Esophagus muscularis mucosa (tissue), 4 donors: ENCODE measurements around the gene SLC25A43. TPM values are rescaled to one million over a fixed set of nuclear protein-coding genes. Genes with fewer than 3 reads are reported as not detected.
"Not testable (repeated sequence)": the region's sequence is repeated elsewhere in the genome, so short reads cannot be mapped to it uniquely, and the experiment has no call there.

Source experiments
- DNase-seq: peaks from one replicate; pipeline ENCODE4 v3.0.0-alpha.2; 2017; ENCODE audit errors: extremely low spot score
- H3K27ac ChIP-seq, 4 donors: fragments of 200-600 bp; sonication (generic); replicated peaks in 1 of 4; 1 replicate in 3 of 4; 2 replicates in 1 of 4; pipeline ENCODE4 v1.5.1; 2016 to 2019; ENCODE audit warnings: mild to moderate bottlenecking in 1 of 4
- H3K27me3 ChIP-seq, 4 donors: fragments of 200-600 bp; sonication (generic); one replicate each; pipeline versions ENCODE4 v1.5.1 to v1.6.0; 2016 to 2019
- H3K36me3 ChIP-seq, 4 donors: fragments of 200-600 bp; sonication (generic); one replicate each; pipeline ENCODE4 v1.5.1; 2016 to 2019
- H3K4me1 ChIP-seq, 4 donors: fragments of 200-600 bp; sonication (generic); one replicate each; pipeline ENCODE4 v1.5.1; 2016 to 2019
- H3K4me3 ChIP-seq, 4 donors: fragments of 200-600 bp; sonication (generic); 1 replicate in 2 of 4; 2 replicates in 2 of 4; pipeline ENCODE4 v1.5.1; 2016 to 2019; ENCODE audit warnings: mild to moderate bottlenecking in 4 of 4, moderate library complexity in 1 of 4
- H3K9me3 ChIP-seq, 4 donors: fragments of 200-600 bp; sonication (generic); 1 replicate in 3 of 4; 2 replicates in 1 of 4; pipeline ENCODE4 v1.5.1; 2016 to 2019
- EP300 ChIP-seq: sonication (generic); formaldehyde crosslinking; IDR thresholded peaks from one replicate; pipeline ENCODE4 v1.6.1; 2017; ENCODE audit warnings: antibody characterized with exemption
- POLR2A ChIP-seq: fragments of 450-650 bp; IDR thresholded peaks from one replicate; pipeline ENCODE4 v1.6.1; 2017; ENCODE audit warnings: antibody characterized with exemption, moderate library complexity, mild to moderate bottlenecking, low read depth
- POLR2AphosphoS5 ChIP-seq, 2 donors: sonication (generic); formaldehyde crosslinking; IDR thresholded peaks; one replicate each; pipeline ENCODE4 v1.6.1; 2017; ENCODE audit warnings: antibody characterized with exemption in 2 of 2
- WGBS: methylation state at CpG from one replicate; pipeline ENCODE4 v1.1.5; 2018; 5-methylcytosine and 5-hydroxymethylcytosine counted together
- intact Hi-C: fragments of 100-400 bp; cut with DNase I; formaldehyde crosslinking; loops from one replicate; pipeline ENCODE4 v1.15.1; 2023
- total RNA-seq, 4 donors: library from RNA; depleted of rRNA; stranded (reverse); fragments of >200 nt; gene quantifications; one replicate each; pipeline versions ENCODE4 v1.1.0 to v1.2.1, GENCODE V29; 2016
- TF ChIP-seq, protein P1 (sequence below), 3 experiments: fragments of 200-600 bp in 2 of 3; fragments of 450-650 bp in 1 of 3; sonication (generic) in 2 of 3; IDR thresholded peaks; one replicate each; pipeline ENCODE4 v1.5.1; 2017 to 2019; ENCODE audit warnings: antibody characterized with exemption in 3 of 3, mild to moderate bottlenecking in 2 of 3, moderate library complexity in 1 of 3

The SLC25A43 gene
- total RNA-seq, 4 donors from 2014 or later = 6.6 to 15.4 (median 13.0) TPM

- Histone ChIP-seq H3K4me1 (peaks cover 0 to 10% (median 6%) of the 10 kb centered on the region in 4 donors), H3K27ac (no peak overlapping the region), H3K36me3 (no peaks in the 10 kb centered on the region), H3K27me3 (no peaks in the 10 kb centered on the region), H3K4me3 (no peak overlapping the region), H3K9me3 (no peaks in the 10 kb centered on the region)
- TF ChIP-seq POLR2AphosphoS5 (IDR thresholded peaks at IDR 0.05) (no peak), POLR2A (no peak), EP300 (no peak)
- TF ChIP-seq, protein P1, sequence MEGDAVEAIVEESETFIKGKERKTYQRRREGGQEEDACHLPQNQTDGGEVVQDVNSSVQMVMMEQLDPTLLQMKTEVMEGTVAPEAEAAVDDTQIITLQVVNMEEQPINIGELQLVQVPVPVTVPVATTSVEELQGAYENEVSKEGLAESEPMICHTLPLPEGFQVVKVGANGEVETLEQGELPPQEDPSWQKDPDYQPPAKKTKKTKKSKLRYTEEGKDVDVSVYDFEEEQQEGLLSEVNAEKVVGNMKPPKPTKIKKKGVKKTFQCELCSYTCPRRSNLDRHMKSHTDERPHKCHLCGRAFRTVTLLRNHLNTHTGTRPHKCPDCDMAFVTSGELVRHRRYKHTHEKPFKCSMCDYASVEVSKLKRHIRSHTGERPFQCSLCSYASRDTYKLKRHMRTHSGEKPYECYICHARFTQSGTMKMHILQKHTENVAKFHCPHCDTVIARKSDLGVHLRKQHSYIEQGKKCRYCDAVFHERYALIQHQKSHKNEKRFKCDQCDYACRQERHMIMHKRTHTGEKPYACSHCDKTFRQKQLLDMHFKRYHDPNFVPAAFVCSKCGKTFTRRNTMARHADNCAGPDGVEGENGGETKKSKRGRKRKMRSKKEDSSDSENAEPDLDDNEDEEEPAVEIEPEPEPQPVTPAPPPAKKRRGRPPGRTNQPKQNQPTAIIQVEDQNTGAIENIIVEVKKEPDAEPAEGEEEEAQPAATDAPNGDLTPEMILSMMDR (IDR thresholded peaks at IDR 0.05) = no peak
- no peak for DNase-seq
- intact Hi-C loops = no loop called here
- 85% methylated on average over 1 of the region's 4 CpGs for WGBS
Observed at GRCh38 chrX:119481323-119481801, 82.2 kb downstream of the SLC25A43 start.

- WGBS = 65% methylated on average over 9 of the region's 10 CpGs
Observed at GRCh38 chrX:119482041-119482440, 82.9 kb downstream of the SLC25A43 start.

DNA sequence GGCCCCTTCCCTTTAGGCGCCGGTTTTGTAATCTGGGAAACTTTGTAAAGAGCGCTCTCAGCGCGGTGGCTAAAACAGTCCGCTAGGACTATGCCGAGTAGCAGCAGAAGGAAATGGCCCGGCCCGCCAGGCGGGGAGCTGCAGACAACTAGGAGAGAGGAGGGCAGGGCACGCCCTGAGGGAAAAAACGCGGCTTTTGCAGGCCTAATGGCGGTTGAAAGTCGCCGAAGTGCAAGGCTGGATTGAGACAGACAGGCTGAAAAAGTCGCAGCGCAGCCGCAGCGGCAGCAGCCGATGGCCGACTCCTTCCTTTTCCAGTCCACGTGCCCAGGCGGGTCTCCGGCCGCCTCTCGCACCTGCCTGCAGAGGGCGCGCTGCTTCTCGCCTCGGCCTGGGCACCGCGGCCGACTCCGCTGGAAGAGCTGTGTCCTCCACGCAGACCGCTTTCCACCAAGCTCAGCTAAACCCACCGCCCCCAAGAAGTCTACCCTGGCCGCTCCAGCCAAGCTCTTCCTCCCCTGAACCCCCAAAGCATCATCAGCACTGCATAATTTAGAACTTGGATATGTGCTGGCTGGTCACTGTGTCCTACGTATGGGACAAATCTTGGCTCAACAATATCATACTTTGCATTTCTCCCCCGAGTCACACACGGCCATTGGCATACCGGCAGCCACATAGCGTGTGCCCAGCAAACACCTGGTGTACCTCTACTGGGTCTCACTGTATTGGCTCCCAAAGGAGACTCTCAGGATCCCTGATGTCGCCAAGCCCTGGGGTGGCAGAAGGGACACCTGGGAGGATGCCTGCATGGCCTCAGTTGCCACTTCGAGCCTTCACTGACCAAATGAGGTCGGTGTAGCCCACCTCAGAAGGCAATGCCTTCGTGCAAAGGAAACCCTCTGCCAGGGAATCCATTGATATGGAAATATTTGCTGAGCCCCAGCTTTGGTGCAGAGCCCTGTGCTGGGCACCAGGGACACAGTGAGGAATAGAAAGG is 83.6 kb downstream of the SLC25A43 start:
- peak overlapping the region; percentile 43 to 57 (median 48) for H3K4me3 ChIP-seq
- no peaks in the 10 kb centered on the region for H3K27me3 ChIP-seq
- TF ChIP-seq POLR2AphosphoS5 (IDR thresholded peaks at IDR 0.05) = peak in 1 of 2 donors; percentile 54
- no peak for TF ChIP-seq EP300
- TF ChIP-seq POLR2A = no peak
- TF ChIP-seq, protein P1 (IDR thresholded peaks at IDR 0.05) = peak; percentile 48 to 75 (median 65)
- H3K9me3 ChIP-seq = no peaks in the 10 kb centered on the region
- H3K27ac ChIP-seq = peak overlapping the region; percentile 56 to 69 (median 61)
- intact Hi-C loops = no loop called here
- WGBS = 24% methylated on average over 47 of the region's 48 CpGs
- peaks cover 0 to 9% (median 6%) of the 10 kb centered on the region in 4 donors for H3K4me1 ChIP-seq
- no peak for DNase-seq
- H3K36me3 ChIP-seq = no peaks in the 10 kb centered on the region

More at GRCh38 chrX:119482041-119482440, 82.9 kb downstream of the SLC25A43 start:
- Histone ChIP-seq H3K4me1 (peaks cover 0 to 10% (median 6%) of the 10 kb centered on the region in 4 donors), H3K27ac (peak overlapping the region; percentile 56 to 69 (median 61)), H3K27me3 (no peaks in the 10 kb centered on the region), H3K4me3 (peak overlapping the region; percentile 43 to 57 (median 48)), H3K36me3 (no peaks in the 10 kb centered on the region), H3K9me3 (no peaks in the 10 kb centered on the region)
- DNase-seq = no peak
- TF ChIP-seq, protein P1 (IDR thresholded peaks at IDR 0.05) = no peak
- TF ChIP-seq EP300 (no peak), POLR2AphosphoS5 (IDR thresholded peaks at IDR 0.05) (no peak), POLR2A (no peak)
- intact Hi-C loops = no loop called here

DNA sequence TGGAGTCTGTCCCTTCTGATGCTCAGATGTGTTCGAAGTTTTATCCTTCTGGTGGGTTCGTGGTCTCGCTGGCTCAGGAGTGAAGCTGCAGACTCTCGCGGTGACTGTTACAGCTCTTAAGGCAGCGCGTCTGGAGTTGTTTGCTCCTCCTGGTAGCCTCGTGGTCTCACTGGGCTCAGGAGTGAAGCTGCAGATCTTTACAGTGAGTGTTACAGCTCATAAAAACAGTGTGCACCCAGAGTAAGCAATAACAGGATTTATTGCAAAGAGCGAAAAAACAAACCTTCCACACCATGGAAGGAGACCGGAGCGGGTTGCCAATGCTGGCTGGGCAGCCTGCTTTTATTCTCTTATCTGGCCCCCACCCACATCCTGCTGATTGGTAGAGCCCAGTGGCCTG is 87.6 kb downstream of the SLC25A43 start:
- Histone ChIP-seq H3K27me3 (no peaks in the 10 kb centered on the region), H3K36me3 (no peaks in the 10 kb centered on the region), H3K9me3 (no peaks in the 10 kb centered on the region), H3K4me1 (peaks cover 0 to 6% (median 6%) of the 10 kb centered on the region in 4 donors), H3K4me3 (no peak overlapping the region), H3K27ac (no peak overlapping the region)
- DNase-seq = no peak
- TF ChIP-seq POLR2AphosphoS5 (IDR thresholded peaks at IDR 0.05) (no peak), POLR2A (no peak)
- intact Hi-C loops = no loop called here
- WGBS = 83% methylated on average over 11 of the region's 11 CpGs

- DNase-seq, intact Hi-C loops: not testable (repeated sequence)
- WGBS = no CpG with 5 or more reads among the region's 24 CpGs
Observed at GRCh38 chrX:119487766-119488165, 88.6 kb downstream of the SLC25A43 start.

More at GRCh38 chrX:119487766-119488165, 88.6 kb downstream of the SLC25A43 start:
- not testable (repeated sequence) for H3K27ac ChIP-seq, H3K36me3 ChIP-seq, H3K4me3 ChIP-seq, H3K4me1 ChIP-seq, H3K9me3 ChIP-seq, H3K27me3 ChIP-seq
